ENCODE data around the gene ADAMTS15. TPM values are rescaled to one million over a fixed set of nuclear protein-coding genes. Genes with fewer than 3 reads are reported as not detected.

ADAMTS15 gene
- total RNA-seq, 1 donor from 2014 or later: 8.4 TPM

DNA sequence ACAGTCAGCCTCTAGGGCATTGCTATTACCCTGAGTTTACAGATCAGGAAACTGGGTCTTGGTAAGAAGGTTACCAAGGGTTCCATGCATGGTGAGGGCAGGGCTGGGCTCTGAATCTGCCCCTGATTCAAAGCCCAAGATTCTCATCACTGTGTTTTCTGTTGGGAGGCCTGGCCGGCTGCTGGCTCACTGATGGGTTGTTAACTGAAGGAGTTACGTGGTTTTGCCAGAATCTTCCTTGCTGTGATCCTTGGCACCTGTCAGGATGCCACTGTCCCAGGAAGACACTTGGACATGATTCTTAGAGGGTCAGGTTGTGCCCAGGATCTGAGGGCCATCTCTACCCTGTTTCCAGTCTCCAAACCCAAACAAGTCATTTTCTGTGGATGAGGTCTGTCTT, 61.5 kb downstream of the ADAMTS15 start:
- DNase-seq (no peak), ATAC-seq (no peak)
- H3K36me3 ChIP-seq: no peaks in the 10 kb centered on the region
- H3K4me1 ChIP-seq: peaks cover 12% of the 10 kb centered on the region
- H3K27me3 ChIP-seq (ENCODE audit: low read depth): no peaks in the 10 kb centered on the region
- TF ChIP-seq, protein P1, sequence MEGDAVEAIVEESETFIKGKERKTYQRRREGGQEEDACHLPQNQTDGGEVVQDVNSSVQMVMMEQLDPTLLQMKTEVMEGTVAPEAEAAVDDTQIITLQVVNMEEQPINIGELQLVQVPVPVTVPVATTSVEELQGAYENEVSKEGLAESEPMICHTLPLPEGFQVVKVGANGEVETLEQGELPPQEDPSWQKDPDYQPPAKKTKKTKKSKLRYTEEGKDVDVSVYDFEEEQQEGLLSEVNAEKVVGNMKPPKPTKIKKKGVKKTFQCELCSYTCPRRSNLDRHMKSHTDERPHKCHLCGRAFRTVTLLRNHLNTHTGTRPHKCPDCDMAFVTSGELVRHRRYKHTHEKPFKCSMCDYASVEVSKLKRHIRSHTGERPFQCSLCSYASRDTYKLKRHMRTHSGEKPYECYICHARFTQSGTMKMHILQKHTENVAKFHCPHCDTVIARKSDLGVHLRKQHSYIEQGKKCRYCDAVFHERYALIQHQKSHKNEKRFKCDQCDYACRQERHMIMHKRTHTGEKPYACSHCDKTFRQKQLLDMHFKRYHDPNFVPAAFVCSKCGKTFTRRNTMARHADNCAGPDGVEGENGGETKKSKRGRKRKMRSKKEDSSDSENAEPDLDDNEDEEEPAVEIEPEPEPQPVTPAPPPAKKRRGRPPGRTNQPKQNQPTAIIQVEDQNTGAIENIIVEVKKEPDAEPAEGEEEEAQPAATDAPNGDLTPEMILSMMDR (IDR thresholded peaks at IDR 0.05): no peak
- peaks cover 3% of the 10 kb centered on the region for H3K9me3 ChIP-seq
- H3K4me3 ChIP-seq: no peak overlapping the region
- intact Hi-C loops (cut with DNase I): no loop called here
- H3K27ac ChIP-seq: peak overlapping the region; percentile 26

DNA sequence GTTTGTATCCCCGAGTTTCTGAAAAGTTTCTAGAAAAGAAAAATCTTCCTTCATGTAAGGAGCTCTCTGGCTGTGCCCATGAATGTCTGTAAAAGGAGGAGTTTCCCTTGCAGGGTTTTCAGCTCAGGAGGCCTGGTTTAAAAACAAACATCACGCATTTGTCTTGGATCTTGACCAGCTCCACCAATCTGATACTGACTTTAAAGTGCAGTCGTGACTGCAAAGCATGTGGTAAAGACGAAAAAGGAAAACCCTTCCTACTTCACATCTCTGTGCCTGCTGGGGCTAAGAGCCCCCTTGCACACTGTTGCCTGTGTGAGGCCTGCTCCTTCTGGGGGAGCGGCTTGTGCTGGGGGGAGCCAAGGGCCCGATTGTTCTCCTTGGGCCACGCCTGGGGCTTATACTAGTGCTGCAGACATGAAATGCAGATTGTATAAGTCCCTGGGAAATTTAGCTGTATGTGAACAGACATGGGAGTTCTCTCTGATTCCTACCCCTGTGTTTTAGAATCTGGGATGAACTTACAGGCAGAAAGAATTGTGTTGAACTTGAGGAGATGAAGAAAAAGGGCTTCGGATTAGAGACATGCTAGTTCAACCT, 62.1 kb downstream of the ADAMTS15 start:
- TF ChIP-seq, protein P1 (IDR thresholded peaks at IDR 0.05): no peak
- Histone ChIP-seq H3K4me1 (peaks cover 12% of the 10 kb centered on the region), H3K9me3 (peaks cover 3% of the 10 kb centered on the region), H3K27ac (peak overlapping the region; percentile 26), H3K4me3 (no peak overlapping the region), H3K27me3 (ENCODE audit: low read depth) (no peaks in the 10 kb centered on the region), H3K36me3 (no peaks in the 10 kb centered on the region)
- DNase-seq: no peak
- peak; percentile 46 to 80 for ATAC-seq
- intact Hi-C loops (cut with DNase I): no loop called here

DNA sequence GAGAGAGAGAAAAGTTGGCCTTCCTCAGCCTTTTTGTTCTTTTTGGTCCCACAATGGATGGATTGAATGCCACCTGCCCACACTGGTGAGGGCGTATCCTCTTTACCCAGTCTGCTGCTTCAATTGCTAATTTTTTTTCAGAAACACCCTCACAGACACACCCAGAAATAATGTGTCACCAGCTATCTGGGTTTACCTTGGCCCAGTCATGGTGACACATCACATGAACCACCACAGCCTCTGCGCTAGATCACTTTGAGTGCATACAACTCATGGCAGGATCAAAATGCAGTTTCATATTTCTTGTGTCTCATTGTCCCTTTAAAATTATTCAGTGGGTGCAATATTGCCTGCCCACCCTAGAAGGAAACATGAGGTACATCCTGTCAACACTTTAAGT, 63.3 kb downstream of the ADAMTS15 start:
- ATAC-seq: no peak
- TF ChIP-seq, protein P1 (IDR thresholded peaks at IDR 0.05): no peak
- intact Hi-C loops (cut with DNase I): no loop called here
- Histone ChIP-seq H3K4me1 (peaks cover 12% of the 10 kb centered on the region), H3K36me3 (no peaks in the 10 kb centered on the region), H3K27me3 (ENCODE audit: low read depth) (no peaks in the 10 kb centered on the region), H3K27ac (no peak overlapping the region), H3K4me3 (no peak overlapping the region), H3K9me3 (peaks cover 3% of the 10 kb centered on the region)
- DNase-seq: no peak

DNA sequence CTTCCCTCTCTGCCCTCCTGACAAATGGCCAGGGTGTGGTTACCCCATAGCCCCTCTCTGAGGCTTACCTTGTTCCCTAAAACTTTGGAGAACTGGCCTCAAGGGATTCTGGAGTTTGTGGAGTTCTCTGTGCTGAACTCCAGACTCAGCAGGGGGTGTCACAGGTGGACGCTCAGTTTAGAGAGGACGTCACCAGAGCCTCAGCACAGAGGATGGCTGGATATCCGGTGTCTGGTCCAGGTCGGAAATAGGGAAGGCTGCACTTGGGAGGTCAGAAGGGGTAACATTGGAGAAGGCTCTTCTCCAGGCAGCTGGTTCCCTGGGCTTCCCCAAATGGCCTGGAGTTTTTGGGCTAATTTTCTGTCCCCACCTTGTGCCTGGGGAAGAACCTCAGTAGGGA, 64.2 kb downstream of the ADAMTS15 start:
- no peak for DNase-seq
- Histone ChIP-seq H3K36me3 (no peaks in the 10 kb centered on the region), H3K4me3 (no peak overlapping the region), H3K27ac (no peak overlapping the region), H3K27me3 (ENCODE audit: low read depth) (no peaks in the 10 kb centered on the region), H3K4me1 (peaks cover 12% of the 10 kb centered on the region), H3K9me3 (no peaks in the 10 kb centered on the region)
- TF ChIP-seq, protein P1 (IDR thresholded peaks at IDR 0.05): no peak
- ATAC-seq: peak in 1 of 2 donors; percentile 22
- intact Hi-C loops (cut with DNase I): no loop called here

DNA sequence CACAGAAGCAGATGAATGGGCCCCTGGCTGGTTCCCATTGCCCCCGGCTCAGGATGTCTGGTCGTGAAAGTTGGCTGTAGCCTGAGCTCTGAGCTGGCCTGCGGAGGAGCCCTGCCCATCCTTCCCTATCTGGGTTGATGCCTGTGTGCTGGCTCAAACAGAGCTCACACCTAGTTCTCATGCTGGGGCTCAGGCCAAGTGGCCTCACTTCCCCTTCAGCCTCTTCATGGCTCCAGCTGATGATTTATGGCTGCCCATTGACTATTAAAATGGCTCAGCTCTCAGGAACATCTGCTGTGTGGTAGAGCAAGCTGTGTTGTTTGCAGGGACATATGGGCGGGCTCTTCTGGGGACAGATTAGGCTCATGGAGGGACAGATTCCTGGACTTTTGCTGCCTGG, 64.7 kb downstream of the ADAMTS15 start:
- Histone ChIP-seq H3K27ac (no peak overlapping the region), H3K4me1 (peaks cover 12% of the 10 kb centered on the region), H3K36me3 (no peaks in the 10 kb centered on the region), H3K4me3 (no peak overlapping the region), H3K9me3 (no peaks in the 10 kb centered on the region), H3K27me3 (ENCODE audit: low read depth) (no peaks in the 10 kb centered on the region)
- ATAC-seq (peak in 1 of 2 donors; percentile 49), DNase-seq (no peak)
- TF ChIP-seq, protein P1 (IDR thresholded peaks at IDR 0.05): no peak
- intact Hi-C loops (cut with DNase I): no loop called here
